Lung (tissue), 12 donors: Measurements from ENCODE around the gene MRPL41. TPM values are rescaled to one million over a fixed set of nuclear protein-coding genes. Genes with fewer than 3 reads are reported as not detected.

Source experiments
- ATAC-seq: fragments of 200-7000 bp; cut with Tn5 transposase; one replicate; pipeline ENCODE4 v1.9.1; 2020; ENCODE audit warnings: moderate number of reproducible peaks; ENCODE audit not compliant: insufficient read depth, low FRiP score
- DNase-seq, 3 donors: peaks; one replicate each; pipeline ENCODE4 v3.0.0-alpha.2; 2013 to 2017
- H3K27ac ChIP-seq, 2 donors: one replicate each; pipeline ENCODE4 v1.5.1; 2013; ENCODE audit warnings: mild to moderate bottlenecking in 2 of 2, moderate library complexity in 2 of 2, control low read depth in 1 of 2, inconsistent platforms in 1 of 2, low read depth in 1 of 2, low read length in 1 of 2
- H3K27me3 ChIP-seq, 3 donors: one replicate each; pipeline ENCODE4 v1.5.1; 2013; ENCODE audit warnings: low read length in 2 of 3; ENCODE audit not compliant: control insufficient read depth in 3 of 3, insufficient read depth in 3 of 3
- H3K36me3 ChIP-seq, 4 donors: one replicate each; pipeline ENCODE4 v1.5.1; 2013; ENCODE audit warnings: low read length in 4 of 4, mild to moderate bottlenecking in 1 of 4, moderate library complexity in 1 of 4; ENCODE audit not compliant: control insufficient read depth in 4 of 4, insufficient read depth in 4 of 4
- H3K4me1 ChIP-seq, 5 donors: one replicate each; pipeline ENCODE4 v1.5.1; 2013; ENCODE audit warnings: low read length in 5 of 5, mild to moderate bottlenecking in 2 of 5, moderate library complexity in 1 of 5; ENCODE audit not compliant: control insufficient read depth in 5 of 5, insufficient read depth in 5 of 5
- H3K4me3 ChIP-seq: one replicate; pipeline ENCODE4 v1.5.1; 2013; ENCODE audit warnings: mild to moderate bottlenecking, control low read depth, moderate library complexity
- H3K9ac ChIP-seq, 2 donors: one replicate each; pipeline ENCODE4 v1.5.1; 2013; ENCODE audit warnings: low read length in 2 of 2, control low read depth in 1 of 2; ENCODE audit not compliant: insufficient read depth in 1 of 2
- H3K9me3 ChIP-seq, 4 donors: one replicate each; pipeline ENCODE4 v1.5.1; 2013; ENCODE audit warnings: low read length in 3 of 4, mild to moderate bottlenecking in 1 of 4, moderate library complexity in 1 of 4; ENCODE audit not compliant: control insufficient read depth in 4 of 4, insufficient read depth in 3 of 4
- WGBS, 2 donors: extraction: QIAGEN DNeasy Blood & Tissue Kit; methylation state at CpG; one replicate each; pipeline ENCODE4 v1.1.7; 2013; 5-methylcytosine and 5-hydroxymethylcytosine counted together
- polyA plus RNA-seq, 2 donors: library from polyadenylated mRNA; stranded (reverse); fragments of 200-250 nt; gene quantifications; one replicate each; pipeline ENCODE4 v1.2.1, GENCODE V29; 2013
- total RNA-seq, 2 donors: library from RNA; depleted of rRNA in 1 of 2; stranded (reverse); fragments of >200 nt in 1 of 2; gene quantifications; one replicate each; pipeline ENCODE4 v1.2.1, GENCODE V29; 2014 to 2021
- TF ChIP-seq, protein P1 (sequence below): IDR thresholded peaks from 2 replicates; pipeline ENCODE4 v1.5.1; 2012; ENCODE audit warnings: mild to moderate bottlenecking; ENCODE audit errors: control extremely low read depth, extremely low read depth
- donor health status: control.
- donor health status: control.
- donor health status: Bipolar disorder and iron deficiency.
- donor health status: healthy.
- donor health status: DM: yes; HTN: yes; CAD: no.

The MRPL41 gene
- total and polyA plus RNA-seq, 4 donors = 24.2 to 110 (median 53.3) TPM

DNA sequence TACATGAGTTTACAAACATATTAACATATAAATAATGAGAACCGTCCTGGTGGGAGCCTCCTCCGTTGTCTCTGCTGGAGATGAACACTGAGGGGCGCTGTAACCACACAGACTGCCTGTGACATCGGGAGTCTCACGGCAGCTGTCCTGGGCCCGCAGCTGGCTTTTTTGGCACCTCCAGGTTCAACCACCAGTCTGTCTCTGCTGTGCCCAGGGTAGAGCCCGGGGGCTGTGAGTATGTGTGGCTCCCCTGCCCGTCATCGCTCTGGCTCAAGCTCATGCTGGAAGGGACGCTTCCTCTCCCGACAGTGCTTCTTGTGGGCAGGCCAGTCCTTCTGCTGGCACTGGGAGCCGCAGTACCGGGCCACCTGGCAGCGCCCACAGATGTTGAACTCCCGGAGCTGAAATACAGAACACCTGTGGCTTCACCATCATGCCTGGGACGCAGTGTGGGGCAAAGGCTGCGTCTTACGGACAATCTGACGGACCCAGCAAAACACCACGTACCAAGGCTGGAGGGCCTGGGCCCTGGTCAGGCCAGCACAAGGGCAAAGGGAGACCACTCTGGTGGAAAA is 30.7 kb downstream of the MRPL41 start:
- H3K36me3 ChIP-seq = peaks cover 0 to 38% (median 18%) of the 10 kb centered on the region in 4 donors
- H3K27ac ChIP-seq = no peak overlapping the region
- no peak for ATAC-seq
- no peaks in the 10 kb centered on the region for H3K27me3 ChIP-seq
- no peak overlapping the region for H3K4me3 ChIP-seq
- H3K9me3 ChIP-seq = no peaks in the 10 kb centered on the region
- 87 to 88% methylated on average over 20 of the region's 20 CpGs for WGBS, 2 donors
- H3K4me1 ChIP-seq = peaks cover 5 to 9% (median 5%) of the 10 kb centered on the region in 5 donors
- DNase-seq = no peak
- no peak overlapping the region for H3K9ac ChIP-seq
- TF ChIP-seq, protein P1, sequence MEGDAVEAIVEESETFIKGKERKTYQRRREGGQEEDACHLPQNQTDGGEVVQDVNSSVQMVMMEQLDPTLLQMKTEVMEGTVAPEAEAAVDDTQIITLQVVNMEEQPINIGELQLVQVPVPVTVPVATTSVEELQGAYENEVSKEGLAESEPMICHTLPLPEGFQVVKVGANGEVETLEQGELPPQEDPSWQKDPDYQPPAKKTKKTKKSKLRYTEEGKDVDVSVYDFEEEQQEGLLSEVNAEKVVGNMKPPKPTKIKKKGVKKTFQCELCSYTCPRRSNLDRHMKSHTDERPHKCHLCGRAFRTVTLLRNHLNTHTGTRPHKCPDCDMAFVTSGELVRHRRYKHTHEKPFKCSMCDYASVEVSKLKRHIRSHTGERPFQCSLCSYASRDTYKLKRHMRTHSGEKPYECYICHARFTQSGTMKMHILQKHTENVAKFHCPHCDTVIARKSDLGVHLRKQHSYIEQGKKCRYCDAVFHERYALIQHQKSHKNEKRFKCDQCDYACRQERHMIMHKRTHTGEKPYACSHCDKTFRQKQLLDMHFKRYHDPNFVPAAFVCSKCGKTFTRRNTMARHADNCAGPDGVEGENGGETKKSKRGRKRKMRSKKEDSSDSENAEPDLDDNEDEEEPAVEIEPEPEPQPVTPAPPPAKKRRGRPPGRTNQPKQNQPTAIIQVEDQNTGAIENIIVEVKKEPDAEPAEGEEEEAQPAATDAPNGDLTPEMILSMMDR = no peak

DNA sequence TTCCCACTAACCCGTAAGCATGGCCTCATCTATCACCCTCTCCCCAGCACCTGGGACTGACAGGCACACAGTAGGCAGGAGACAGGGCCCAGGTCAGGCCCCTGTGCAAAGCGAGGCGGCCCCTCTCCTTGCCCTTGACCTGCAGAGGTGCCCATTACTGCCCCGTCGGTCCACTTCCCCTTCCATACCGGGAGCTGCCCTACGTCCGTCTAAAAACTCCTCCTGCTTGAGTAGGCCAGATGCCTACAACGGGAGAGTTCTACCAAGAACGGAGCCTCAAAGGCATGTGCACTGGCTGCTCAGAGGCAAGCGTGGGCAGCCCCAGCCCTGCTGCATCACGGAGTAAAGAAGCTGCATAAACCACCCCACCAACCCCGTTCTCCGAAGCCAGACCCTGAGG is 31.7 kb downstream of the MRPL41 start:
- H3K9ac ChIP-seq = no peak overlapping the region
- no peak overlapping the region for H3K4me3 ChIP-seq
- H3K27ac ChIP-seq = no peak overlapping the region
- H3K36me3 ChIP-seq = peaks cover 0 to 43% (median 21%) of the 10 kb centered on the region in 4 donors
- no peaks in the 10 kb centered on the region for H3K9me3 ChIP-seq
- DNase-seq (no peak), ATAC-seq (no peak)
- 90 to 91% methylated on average over 14 of the region's 14 CpGs for WGBS, 2 donors
- no peaks in the 10 kb centered on the region for H3K27me3 ChIP-seq
- peaks cover 0 to 4% (median 0%) of the 10 kb centered on the region in 5 donors for H3K4me1 ChIP-seq
- TF ChIP-seq, protein P1 = no peak

DNA sequence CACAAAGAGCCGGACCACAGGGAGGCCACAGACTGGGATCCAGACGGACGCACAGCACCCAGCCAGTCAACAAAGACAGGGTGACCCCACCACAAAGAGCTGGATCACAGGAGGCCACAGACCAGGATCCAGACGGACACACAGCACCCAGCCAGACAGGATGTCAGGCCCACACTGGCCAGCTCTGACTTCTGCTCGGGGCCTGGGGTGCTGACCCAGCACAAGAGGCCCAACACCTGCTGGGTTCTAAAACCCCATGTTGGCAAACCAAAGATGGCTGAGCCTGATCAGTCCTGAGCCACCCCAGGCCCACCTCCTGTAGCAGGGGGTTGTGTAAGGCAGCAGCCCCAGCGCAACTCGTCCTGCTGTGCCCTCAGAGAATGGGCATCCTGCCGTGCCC is 32.3 kb downstream of the MRPL41 start:
- ATAC-seq = no peak
- Histone ChIP-seq H3K9ac (no peak overlapping the region), H3K27me3 (no peaks in the 10 kb centered on the region), H3K36me3 (peaks cover 0 to 44% (median 22%) of the 10 kb centered on the region in 4 donors), H3K27ac (no peak overlapping the region), H3K9me3 (no peaks in the 10 kb centered on the region), H3K4me1 (peaks cover 0 to 4% (median under 1%) of the 10 kb centered on the region in 5 donors), H3K4me3 (no peak overlapping the region)
- TF ChIP-seq, protein P1 = no peak
- DNase-seq = no peak
- 85 to 90% methylated on average over 8 of the region's 8 CpGs for WGBS, 2 donors

DNA sequence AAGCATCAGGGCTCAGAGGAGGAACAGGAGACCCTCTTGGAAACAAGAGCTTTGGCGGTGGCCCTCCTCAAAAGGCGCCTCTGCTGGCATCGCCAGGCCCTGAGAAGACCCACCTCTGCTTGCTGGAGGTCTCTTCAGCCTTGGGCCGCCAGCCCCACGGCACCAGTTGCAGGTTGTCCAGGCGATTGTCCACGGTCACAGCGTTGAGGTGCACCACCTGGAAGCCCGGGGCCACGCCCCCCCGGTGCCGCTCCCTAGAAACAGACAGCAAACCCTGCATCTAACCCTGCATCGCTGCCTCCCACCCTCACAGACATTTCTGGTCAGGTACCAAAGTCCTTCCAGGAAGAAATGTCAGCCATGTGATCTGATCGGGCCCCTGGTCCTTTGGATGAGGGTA is 35.2 kb downstream of the MRPL41 start:
- H3K9ac ChIP-seq = no peak overlapping the region
- no peaks in the 10 kb centered on the region for H3K27me3 ChIP-seq
- H3K9me3 ChIP-seq = no peaks in the 10 kb centered on the region
- DNase-seq (no peak), ATAC-seq (no peak)
- 96 to 97% methylated on average over 14 of the region's 14 CpGs for WGBS, 2 donors
- TF ChIP-seq, protein P1 = no peak
- no peak overlapping the region for H3K27ac ChIP-seq
- no peak overlapping the region for H3K4me3 ChIP-seq
- H3K36me3 ChIP-seq = peaks cover 0 to 40% (median 22%) of the 10 kb centered on the region in 4 donors
- peaks cover 0 to 16% (median 3%) of the 10 kb centered on the region in 5 donors for H3K4me1 ChIP-seq
